Neural cell (in vitro differentiated cells): ENCODE results near the gene RASA4.
"Not testable (repeated sequence)": the region's sequence is repeated elsewhere in the genome, so short reads cannot be mapped to it uniquely, and the experiment has no call there.

Experiments
- EP300 ChIP-seq: fragments of 450-650 bp; conservative IDR thresholded peaks from 2 replicates; pipeline ENCODE4 v1.6.1; 2014; ENCODE audit warnings: antibody characterized with exemption, mild to moderate bottlenecking, moderate library complexity; ENCODE audit not compliant: poor library complexity, severe bottlenecking
- EZH2 ChIP-seq: fragments of 200-600, 300-800 bp; shearing (Covaris generic), sonication (generic); IDR thresholded peaks from 2 replicates; pipeline ENCODE4 v1.6.1; 2014; ENCODE audit warnings: antibody characterized with exemption, low read length, borderline replicate concordance, mild to moderate bottlenecking; ENCODE audit not compliant: insufficient read depth, poor library complexity, severe bottlenecking
- POLR2AphosphoS5 ChIP-seq: IDR thresholded peaks from 2 replicates; pipeline ENCODE4 v1.6.1; 2012
- RAD21 ChIP-seq: fragments of 450-650 bp; conservative IDR thresholded peaks from 2 replicates; pipeline ENCODE4 v1.6.1; 2014; ENCODE audit warnings: antibody characterized with exemption, mild to moderate bottlenecking, moderate library complexity
- TF ChIP-seq, protein P1 (sequence below): fragments of 450-650 bp; IDR thresholded peaks from 2 replicates; pipeline ENCODE4 v1.5.1; 2014; ENCODE audit warnings: antibody characterized with exemption, mild to moderate bottlenecking, moderate library complexity; ENCODE audit not compliant: poor library complexity, severe bottlenecking

DNA sequence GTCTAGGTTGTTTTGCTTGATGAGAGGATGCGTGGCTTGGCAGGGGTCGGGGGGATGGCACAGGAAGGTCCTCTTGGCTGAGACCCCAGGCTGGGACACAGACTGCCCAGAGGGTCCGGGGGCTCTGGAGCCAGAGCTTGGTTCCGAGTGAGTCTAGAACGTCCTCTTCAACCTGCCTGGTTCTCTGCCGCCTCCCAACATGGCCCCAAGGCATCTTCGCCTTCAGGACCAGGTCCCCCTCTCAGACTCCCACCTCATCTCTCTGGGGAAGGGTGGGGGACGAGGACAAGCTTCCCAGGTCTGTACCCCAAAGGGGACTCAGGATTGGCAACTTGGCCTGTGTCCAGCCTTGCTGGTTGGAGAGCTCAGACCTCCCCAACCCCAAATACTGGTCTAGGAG lies 74.5 kb downstream of the RASA4 start:
- not testable (repeated sequence) for TF ChIP-seq EP300, EZH2, POLR2AphosphoS5, RAD21
- TF ChIP-seq, protein P1, sequence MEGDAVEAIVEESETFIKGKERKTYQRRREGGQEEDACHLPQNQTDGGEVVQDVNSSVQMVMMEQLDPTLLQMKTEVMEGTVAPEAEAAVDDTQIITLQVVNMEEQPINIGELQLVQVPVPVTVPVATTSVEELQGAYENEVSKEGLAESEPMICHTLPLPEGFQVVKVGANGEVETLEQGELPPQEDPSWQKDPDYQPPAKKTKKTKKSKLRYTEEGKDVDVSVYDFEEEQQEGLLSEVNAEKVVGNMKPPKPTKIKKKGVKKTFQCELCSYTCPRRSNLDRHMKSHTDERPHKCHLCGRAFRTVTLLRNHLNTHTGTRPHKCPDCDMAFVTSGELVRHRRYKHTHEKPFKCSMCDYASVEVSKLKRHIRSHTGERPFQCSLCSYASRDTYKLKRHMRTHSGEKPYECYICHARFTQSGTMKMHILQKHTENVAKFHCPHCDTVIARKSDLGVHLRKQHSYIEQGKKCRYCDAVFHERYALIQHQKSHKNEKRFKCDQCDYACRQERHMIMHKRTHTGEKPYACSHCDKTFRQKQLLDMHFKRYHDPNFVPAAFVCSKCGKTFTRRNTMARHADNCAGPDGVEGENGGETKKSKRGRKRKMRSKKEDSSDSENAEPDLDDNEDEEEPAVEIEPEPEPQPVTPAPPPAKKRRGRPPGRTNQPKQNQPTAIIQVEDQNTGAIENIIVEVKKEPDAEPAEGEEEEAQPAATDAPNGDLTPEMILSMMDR: not testable (repeated sequence)
